ENCODE data around the gene DCAF7. TPM values are rescaled to one million over a fixed set of nuclear protein-coding genes. Genes with fewer than 3 reads are reported as not detected.

Gene DCAF7
- total RNA-seq, 2 experiments from 2014 or later: 104 to 105 TPM

GRCh38 chr17:63600569-63601438 lies 50.5 kb downstream of the DCAF7 start, which contains the start of gene TACO1:
Gene TACO1, plus strand, starts transcription at chr17:63600895. Its CDS starts 189 bp downstream, at chr17:63601084.
- Mint-ChIP-seq H3K4me1 (ENCODE audit: low read depth) (peaks cover 35% of the 10 kb centered on the region), H3K27me3 (no peaks in the 10 kb centered on the region), H3K36me3 (ENCODE audit: low read depth) (peaks cover 8% of the 10 kb centered on the region), H3K9me3 (no peaks in the 10 kb centered on the region), H3K27ac (peak within 1 kb of the TSS; percentile 92), H3K4me3 (peak within 1 kb of the TSS; percentile 95)
- intact Hi-C loops (cut with micrococcal nuclease): loop anchor here (5.0 kb wide), 1 partner anchor 49 kb away; the partner anchor contains the start of gene DCAF7
- POLR2A ChIA-PET: interaction anchor here (0.8 to 3.4 kb wide), 11 partner anchors 8 to 141 kb away, joined by 3 to 19 read pairs (median 5); partner anchors contain the start of genes DCAF7 and MAP3K3
- DNase-seq (peak; percentile 83), ATAC-seq (peak; percentile 95)
- CTCF ChIA-PET: interaction anchor here (3.0 to 3.1 kb wide), 2 partner anchors 11 to 175 kb away, joined by 19 to 35 read pairs; no protein-coding TSS in a partner anchor
- TF ChIP-seq, protein P1, sequence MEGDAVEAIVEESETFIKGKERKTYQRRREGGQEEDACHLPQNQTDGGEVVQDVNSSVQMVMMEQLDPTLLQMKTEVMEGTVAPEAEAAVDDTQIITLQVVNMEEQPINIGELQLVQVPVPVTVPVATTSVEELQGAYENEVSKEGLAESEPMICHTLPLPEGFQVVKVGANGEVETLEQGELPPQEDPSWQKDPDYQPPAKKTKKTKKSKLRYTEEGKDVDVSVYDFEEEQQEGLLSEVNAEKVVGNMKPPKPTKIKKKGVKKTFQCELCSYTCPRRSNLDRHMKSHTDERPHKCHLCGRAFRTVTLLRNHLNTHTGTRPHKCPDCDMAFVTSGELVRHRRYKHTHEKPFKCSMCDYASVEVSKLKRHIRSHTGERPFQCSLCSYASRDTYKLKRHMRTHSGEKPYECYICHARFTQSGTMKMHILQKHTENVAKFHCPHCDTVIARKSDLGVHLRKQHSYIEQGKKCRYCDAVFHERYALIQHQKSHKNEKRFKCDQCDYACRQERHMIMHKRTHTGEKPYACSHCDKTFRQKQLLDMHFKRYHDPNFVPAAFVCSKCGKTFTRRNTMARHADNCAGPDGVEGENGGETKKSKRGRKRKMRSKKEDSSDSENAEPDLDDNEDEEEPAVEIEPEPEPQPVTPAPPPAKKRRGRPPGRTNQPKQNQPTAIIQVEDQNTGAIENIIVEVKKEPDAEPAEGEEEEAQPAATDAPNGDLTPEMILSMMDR (IDR thresholded peaks at IDR 0.05): no peak

- DNase-seq: no peak
- Mint-ChIP-seq H3K27me3 (no peaks in the 10 kb centered on the region), H3K4me1 (ENCODE audit: low read depth) (peaks cover 35% of the 10 kb centered on the region), H3K9me3 (no peaks in the 10 kb centered on the region), H3K36me3 (ENCODE audit: low read depth) (peaks cover 15% of the 10 kb centered on the region), H3K27ac (peak overlapping the region; percentile 92), H3K4me3 (peak overlapping the region; percentile 95)
- no peak for ATAC-seq
- POLR2A ChIA-PET: interaction anchor here (0.7 to 3.4 kb wide), 10 partner anchors 8 to 169 kb away, joined by 3 to 19 read pairs (median 4); partner anchors contain the start of genes DCAF7 and MAP3K3
- TF ChIP-seq, protein P1 (IDR thresholded peaks at IDR 0.05): no peak
- CTCF ChIA-PET: interaction anchor here (0.7 to 3.1 kb wide), 5 partner anchors 8 to 176 kb away, joined by 3 to 35 read pairs (median 3); no protein-coding TSS in a partner anchor
- intact Hi-C loops (cut with micrococcal nuclease): loop anchor here (5.0 kb wide), 1 partner anchor 49 kb away; the partner anchor contains the start of gene DCAF7
Observed at GRCh38 chr17:63601439-63602371, 51.4 kb downstream of the DCAF7 start.

- no peaks in the 10 kb centered on the region for H3K9me3 Mint-ChIP-seq
- H3K4me1 Mint-ChIP-seq (ENCODE audit: low read depth): peaks cover 29% of the 10 kb centered on the region
- no peak overlapping the region for H3K4me3 Mint-ChIP-seq
- ChIA-PET CTCF (interaction anchor here (0.8 to 4.3 kb wide), 8 partner anchors 8 to 196 kb away, joined by 3 to 188 read pairs (median 8); partner anchors contain the start of gene MAP3K3), POLR2A (interaction anchor here (0.7 to 2.0 kb wide), 3 partner anchors 9 to 184 kb away, joined by 3 to 13 read pairs (median 5); partner anchors contain the start of gene TACO1)
- ATAC-seq (no peak), DNase-seq (peak; percentile 31)
- H3K27ac Mint-ChIP-seq: peak overlapping the region; percentile 84
- no peaks in the 10 kb centered on the region for H3K27me3 Mint-ChIP-seq
- TF ChIP-seq, protein P1 (IDR thresholded peaks at IDR 0.05): no peak
- H3K36me3 Mint-ChIP-seq (ENCODE audit: low read depth): peaks cover 31% of the 10 kb centered on the region
- intact Hi-C loops (cut with micrococcal nuclease): loop anchor here (2.0 to 5.0 kb wide), 2 partner anchors 168 to 183 kb away; no protein-coding TSS in a partner anchor
Observed at GRCh38 chr17:63609816-63610573, 59.7 kb downstream of the DCAF7 start.

DNA sequence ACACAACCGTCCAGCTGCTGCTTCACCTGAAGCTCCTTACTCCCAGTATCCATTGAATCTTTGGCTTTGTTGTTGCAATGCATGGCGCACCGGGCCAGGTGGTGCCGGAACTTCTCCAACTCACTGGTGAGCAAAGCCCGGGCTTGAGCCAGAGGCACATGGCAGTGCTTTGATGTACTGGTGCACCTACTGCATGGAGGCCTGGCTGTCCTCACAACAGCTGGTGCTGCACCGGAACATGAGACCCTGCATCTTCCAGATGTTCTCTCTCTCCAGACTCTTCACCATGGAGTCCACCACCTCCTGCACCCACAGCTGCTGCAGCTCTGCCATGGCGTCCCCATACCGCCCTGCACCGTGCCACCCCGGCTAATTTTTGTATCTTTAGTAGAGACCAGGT lies 60.6 kb downstream of the DCAF7 start:
- DNase-seq (no peak), ATAC-seq (no peak)
- Mint-ChIP-seq H3K4me1 (ENCODE audit: low read depth) (peaks cover 29% of the 10 kb centered on the region), H3K27me3 (no peaks in the 10 kb centered on the region), H3K36me3 (ENCODE audit: low read depth) (peaks cover 27% of the 10 kb centered on the region), H3K9me3 (no peaks in the 10 kb centered on the region), H3K4me3 (no peak overlapping the region), H3K27ac (peak overlapping the region; percentile 84)
- intact Hi-C loops (cut with micrococcal nuclease): loop anchor here (2.0 to 5.0 kb wide), 2 partner anchors 169 to 184 kb away; no protein-coding TSS in a partner anchor
- TF ChIP-seq, protein P1 (IDR thresholded peaks at IDR 0.05): no peak
- ChIA-PET POLR2A (interaction anchor here (1.6 to 2.0 kb wide), 3 partner anchors 10 to 183 kb away, joined by 4 to 13 read pairs (median 10); partner anchors contain the start of gene TACO1), CTCF (interaction anchor here (1.1 to 4.3 kb wide), 19 partner anchors 10 to 204 kb away, joined by 3 to 188 read pairs (median 12); partner anchors contain the start of genes MAP3K3 and TACO1)

Data from activated CD8-positive, alpha-beta T cell treated with anti-CD3 and anti-CD28 coated beads for 36 hours (primary cell).